HEK293 (cell line): Measurements from ENCODE around the gene PSORS1C2.

Experiments
- CTCF ChIA-PET: fragments of 350-600 bp; formaldehyde crosslinking; extraction: SDS; loops from one replicate; lab custom pipeline; 2021; ENCODE audit warnings: antibody characterized with exemption; lab: Yijun Ruan, JAX
- POLR2A ChIA-PET: fragments of 300-600 bp; formaldehyde crosslinking; extraction: SDS; loops from one replicate; lab custom pipeline; 2020; ENCODE audit warnings: antibody characterized with exemption, inconsistent platforms; lab: Yijun Ruan, JAX
- H3K27ac ChIP-seq: fragments of 200-500 bp; sonication (Bioruptor generic); 2 replicates; pipeline ENCODE4 v1.5.1; 2014; ENCODE audit warnings: low read depth, low read length, control low read depth, inconsistent platforms; ENCODE audit errors: extremely low read depth
- H3K36me3 ChIP-seq, 2 experiments: fragments of 200-500 bp in 1 of 2; sonication (Bioruptor generic) in 1 of 2; 1 replicate in 1 of 2; 2 replicates in 1 of 2; pipeline ENCODE4 v1.5.1; 2014 to 2017; ENCODE audit warnings: inconsistent platforms in 2 of 2, low read length in 2 of 2; ENCODE audit not compliant: control insufficient read depth in 2 of 2, insufficient read depth in 1 of 2
- H3K4me1 ChIP-seq: fragments of 200-500 bp; sonication (Bioruptor generic); 2 replicates; pipeline ENCODE4 v1.5.1; 2014; ENCODE audit warnings: mild to moderate bottlenecking, low read length, inconsistent platforms; ENCODE audit not compliant: control insufficient read depth, insufficient read depth
- H3K4me3 ChIP-seq: 2 replicates; pipeline ENCODE4 v1.5.1; 2011; ENCODE audit warnings: low read depth, mild to moderate bottlenecking, control low read depth, low read length, moderate library complexity
- H3K9me3 ChIP-seq: fragments of 200-500 bp; sonication (Bioruptor generic); 2 replicates; pipeline ENCODE4 v1.5.1; 2014; ENCODE audit warnings: low read depth, low read length, inconsistent platforms; ENCODE audit not compliant: control insufficient read depth, insufficient read depth
- BCL11B ChIP-seq: fragments of 450-650 bp; formaldehyde crosslinking; IDR thresholded peaks from 2 replicates; pipeline ENCODE4 v1.5.1; 2016; ENCODE audit warnings: low read depth, missing biosample characterization, missing genetic modification characterization
- CTCF ChIP-seq: fragments of 450-650 bp; formaldehyde crosslinking; IDR thresholded peaks from 2 replicates; pipeline ENCODE4 v1.5.1; 2016; ENCODE audit warnings: missing biosample characterization, missing genetic modification characterization
- EGR2 ChIP-seq: fragments of 450-650 bp; formaldehyde crosslinking; IDR thresholded peaks from 2 replicates; pipeline ENCODE4 v1.5.1; 2016; ENCODE audit warnings: low read depth, missing biosample characterization, missing genetic modification characterization
- MEIS1 ChIP-seq: sonication (generic); formaldehyde crosslinking; IDR thresholded peaks from 2 replicates; pipeline ENCODE4 v1.8.1; 2022; ENCODE audit warnings: missing genetic modification reagents, mild to moderate bottlenecking, borderline replicate concordance
- PRDM10 ChIP-seq: fragments of 450-650 bp; formaldehyde crosslinking; IDR thresholded peaks from 2 replicates; pipeline ENCODE4 v1.5.1; 2016; ENCODE audit warnings: missing biosample characterization, missing genetic modification characterization
- REPIN1 ChIP-seq: fragments of 450-650 bp; formaldehyde crosslinking; IDR thresholded peaks from 2 replicates; pipeline ENCODE4 v1.5.1; 2017; ENCODE audit warnings: missing biosample characterization, missing genetic modification characterization, low read depth
- SETDB1 ChIP-seq: IDR thresholded peaks from one replicate; pipeline ENCODE4 v1.6.1; 2017; ENCODE audit warnings: mild to moderate bottlenecking, low read length, moderate library complexity, mixed read lengths; ENCODE audit not compliant: insufficient read length
- WT1 ChIP-seq: fragments of 450-650 bp; formaldehyde crosslinking; IDR thresholded peaks from 2 replicates; pipeline ENCODE4 v1.5.1; 2016; ENCODE audit warnings: missing biosample characterization, missing genetic modification characterization
- ZBTB17 ChIP-seq: fragments of 450-650 bp; formaldehyde crosslinking; IDR thresholded peaks from 2 replicates; pipeline ENCODE4 v1.5.1; 2016; ENCODE audit warnings: missing biosample characterization, missing genetic modification characterization
- ZFHX2 ChIP-seq: fragments of 450-650 bp; formaldehyde crosslinking; conservative IDR thresholded peaks from 2 replicates; pipeline ENCODE4 v1.5.1; 2016; ENCODE audit warnings: missing biosample characterization, missing genetic modification characterization
- ZNF148 ChIP-seq: fragments of 450-650 bp; formaldehyde crosslinking; IDR thresholded peaks from 2 replicates; pipeline ENCODE4 v1.5.0; 2017; ENCODE audit warnings: missing biosample characterization, missing genetic modification characterization, borderline replicate concordance
- ZNF202 ChIP-seq: fragments of 450-650 bp; formaldehyde crosslinking; IDR thresholded peaks from 2 replicates; pipeline ENCODE4 v1.5.1; 2016; ENCODE audit warnings: missing biosample characterization, missing genetic modification characterization, borderline replicate concordance
- ZNF23 ChIP-seq: fragments of 450-650 bp; formaldehyde crosslinking; IDR thresholded peaks from 2 replicates; pipeline ENCODE4 v1.5.1; 2016; ENCODE audit warnings: missing biosample characterization, missing genetic modification characterization, borderline replicate concordance
- ZNF394 ChIP-seq: fragments of 450-650 bp; formaldehyde crosslinking; IDR thresholded peaks from 2 replicates; pipeline ENCODE4 v1.5.1; 2016; ENCODE audit warnings: missing biosample characterization, missing genetic modification characterization, mild to moderate bottlenecking, moderate library complexity, borderline replicate concordance
- ZNF501 ChIP-seq: fragments of 450-650 bp; formaldehyde crosslinking; IDR thresholded peaks from 2 replicates; pipeline ENCODE4 v1.5.1; 2016; ENCODE audit warnings: missing biosample characterization, missing genetic modification characterization
- ZNF549 ChIP-seq: fragments of 450-650 bp; IDR thresholded peaks from 2 replicates; pipeline ENCODE4 v1.5.1; 2018; ENCODE audit warnings: missing biosample characterization, missing genetic modification characterization, mild to moderate bottlenecking, inconsistent platforms, moderate library complexity
- ZNF560 ChIP-seq: fragments of 450-650 bp; formaldehyde crosslinking; IDR thresholded peaks from 2 replicates; pipeline ENCODE4 v1.5.1; 2017; ENCODE audit warnings: missing biosample characterization, missing genetic modification characterization, borderline replicate concordance
- ZNF747 ChIP-seq: fragments of 450-650 bp; formaldehyde crosslinking; IDR thresholded peaks from 2 replicates; pipeline ENCODE4 v1.5.1; 2016; ENCODE audit warnings: missing biosample characterization, missing genetic modification characterization
- ZNF768 ChIP-seq: fragments of 450-650 bp; formaldehyde crosslinking; IDR thresholded peaks from 2 replicates; pipeline ENCODE4 v1.5.1; 2018; ENCODE audit warnings: missing biosample characterization, mild to moderate bottlenecking, missing genetic modification characterization
- TF ChIP-seq, protein P1 (sequence below): fragments of 450-650 bp; formaldehyde crosslinking; IDR thresholded peaks from 2 replicates; pipeline ENCODE4 v1.5.1; 2016; ENCODE audit warnings: missing biosample characterization, missing genetic modification characterization
- TF ChIP-seq, protein P2 (sequence below): fragments of 450-650 bp; formaldehyde crosslinking; IDR thresholded peaks from 2 replicates; pipeline ENCODE4 v1.5.1; 2016; ENCODE audit warnings: missing biosample characterization, missing genetic modification characterization

PSORS1C2 gene

GRCh38 chr6:31135710-31136109 lies 3.2 kb downstream of the PSORS1C2 start (continued):
- TF ChIP-seq, protein P1, sequence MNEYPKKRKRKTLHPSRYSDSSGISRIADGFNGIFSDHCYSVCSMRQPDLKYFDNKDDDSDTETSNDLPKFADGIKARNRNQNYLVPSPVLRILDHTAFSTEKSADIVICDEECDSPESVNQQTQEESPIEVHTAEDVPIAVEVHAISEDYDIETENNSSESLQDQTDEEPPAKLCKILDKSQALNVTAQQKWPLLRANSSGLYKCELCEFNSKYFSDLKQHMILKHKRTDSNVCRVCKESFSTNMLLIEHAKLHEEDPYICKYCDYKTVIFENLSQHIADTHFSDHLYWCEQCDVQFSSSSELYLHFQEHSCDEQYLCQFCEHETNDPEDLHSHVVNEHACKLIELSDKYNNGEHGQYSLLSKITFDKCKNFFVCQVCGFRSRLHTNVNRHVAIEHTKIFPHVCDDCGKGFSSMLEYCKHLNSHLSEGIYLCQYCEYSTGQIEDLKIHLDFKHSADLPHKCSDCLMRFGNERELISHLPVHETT, result no peak
- TF ChIP-seq REPIN1 (tag by site-specific recombination) (no peak), CTCF (tag by site-specific recombination) (no peak), WT1 (no peak), ZNF202 (tag by site-specific recombination) (no peak), ZBTB17 (tag by site-specific recombination) (no peak), BCL11B (tag by site-specific recombination) (no peak), ZNF394 (tag by site-specific recombination) (no peak)

DNA sequence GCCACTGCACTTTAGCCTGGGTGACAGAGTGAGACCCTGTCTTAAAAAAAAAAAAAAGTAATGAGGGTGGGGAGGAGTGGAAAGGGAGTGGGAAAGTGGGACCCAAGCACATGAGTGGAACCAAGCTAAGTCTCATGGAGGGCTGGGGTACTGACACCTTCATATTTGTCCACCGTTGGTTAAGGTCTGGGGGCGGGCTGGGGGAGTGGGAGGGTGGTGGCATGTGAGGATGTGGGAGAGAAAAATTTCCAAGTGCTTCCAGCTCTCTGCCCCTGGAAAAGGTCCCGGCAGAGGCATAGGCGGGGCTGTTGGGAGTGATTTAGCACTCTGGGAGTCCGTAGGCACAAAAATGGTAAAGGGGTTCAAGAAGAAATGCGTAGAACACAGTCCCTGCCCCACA lies 6.1 kb downstream of the PSORS1C2 start:
- CTCF ChIA-PET, result interaction anchor here (0.8 to 11.3 kb wide), 4 partner anchors 46 to 217 kb away, joined by 3 to 100 read pairs (median 6); no protein-coding TSS in a partner anchor
- Histone ChIP-seq H3K36me3 (no peaks in the 10 kb centered on the region), H3K4me1 (no peaks in the 10 kb centered on the region), H3K9me3 (no peaks in the 10 kb centered on the region), H3K4me3 (no peak overlapping the region), H3K27ac (no peak overlapping the region)
- TF ChIP-seq PRDM10 (tag by site-specific recombination), result no peak
- no peak for TF ChIP-seq ZNF747 (tag by site-specific recombination)
- no peak for TF ChIP-seq ZNF549 (tag by site-specific recombination)
- TF ChIP-seq, protein P2, sequence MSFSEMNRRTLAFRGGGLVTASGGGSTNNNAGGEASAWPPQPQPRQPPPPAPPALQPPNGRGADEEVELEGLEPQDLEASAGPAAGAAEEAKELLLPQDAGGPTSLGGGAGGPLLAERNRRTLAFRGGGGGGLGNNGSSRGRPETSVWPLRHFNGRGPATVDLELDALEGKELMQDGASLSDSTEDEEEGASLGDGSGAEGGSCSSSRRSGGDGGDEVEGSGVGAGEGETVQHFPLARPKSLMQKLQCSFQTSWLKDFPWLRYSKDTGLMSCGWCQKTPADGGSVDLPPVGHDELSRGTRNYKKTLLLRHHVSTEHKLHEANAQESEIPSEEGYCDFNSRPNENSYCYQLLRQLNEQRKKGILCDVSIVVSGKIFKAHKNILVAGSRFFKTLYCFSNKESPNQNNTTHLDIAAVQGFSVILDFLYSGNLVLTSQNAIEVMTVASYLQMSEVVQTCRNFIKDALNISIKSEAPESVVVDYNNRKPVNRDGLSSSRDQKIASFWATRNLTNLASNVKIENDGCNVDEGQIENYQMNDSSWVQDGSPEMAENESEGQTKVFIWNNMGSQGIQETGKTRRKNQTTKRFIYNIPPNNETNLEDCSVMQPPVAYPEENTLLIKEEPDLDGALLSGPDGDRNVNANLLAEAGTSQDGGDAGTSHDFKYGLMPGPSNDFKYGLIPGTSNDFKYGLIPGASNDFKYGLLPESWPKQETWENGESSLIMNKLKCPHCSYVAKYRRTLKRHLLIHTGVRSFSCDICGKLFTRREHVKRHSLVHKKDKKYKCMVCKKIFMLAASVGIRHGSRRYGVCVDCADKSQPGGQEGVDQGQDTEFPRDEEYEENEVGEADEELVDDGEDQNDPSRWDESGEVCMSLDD, result no peak
- TF ChIP-seq MEIS1, result no peak
- peak; percentile 76 for TF ChIP-seq EGR2 (tag by site-specific recombination)
- no peak for TF ChIP-seq SETDB1
- TF ChIP-seq ZNF560, result no peak
- no peak for TF ChIP-seq BCL11B (tag by site-specific recombination)
- TF ChIP-seq ZNF23 (tag by site-specific recombination), result no peak
- no peak for TF ChIP-seq ZNF148 (tag by site-specific recombination)
- no peak for TF ChIP-seq ZNF768 (tag by site-specific recombination)
- TF ChIP-seq ZFHX2 (tag by site-specific recombination), result peak; percentile 72
- TF ChIP-seq ZNF501 (tag by site-specific recombination), result no peak
- POLR2A ChIA-PET, result no interaction called here
